H9 (cell line): ENCODE measurements around the gene ITGB8. TPM values are rescaled to one million over a fixed set of nuclear protein-coding genes. Genes with fewer than 3 reads are reported as not detected.

ENCODE experiments used
- DNase-seq: peaks from one replicate; pipeline ENCODE4 v3.0.0-alpha.2; 2017
- H2AFZ ChIP-seq: one replicate; pipeline ENCODE4 v1.6.1; 2013; ENCODE audit warnings: mild to moderate bottlenecking, low read length, control low read depth, moderate library complexity
- H2AK5ac ChIP-seq: 2 replicates; pipeline ENCODE4 v1.6.1; 2013; ENCODE audit warnings: low read length, control low read depth, mixed read lengths; ENCODE audit not compliant: insufficient read length
- H2BK120ac ChIP-seq: one replicate; pipeline ENCODE4 v1.6.1; 2013; ENCODE audit warnings: low read depth, mild to moderate bottlenecking, low read length, control low read depth, inconsistent platforms; ENCODE audit not compliant: poor library complexity, severe bottlenecking
- H2BK12ac ChIP-seq: 2 replicates; pipeline ENCODE4 v1.6.1; 2013; ENCODE audit warnings: low read length, control low read depth, mixed read lengths, low read depth; ENCODE audit not compliant: insufficient read length
- H2BK15ac ChIP-seq: 2 replicates; pipeline ENCODE4 v1.6.1; 2013; ENCODE audit warnings: low read depth, low read length, control low read depth
- H2BK20ac ChIP-seq: one replicate; pipeline ENCODE4 v1.6.1; 2013; ENCODE audit warnings: low read depth, mild to moderate bottlenecking, low read length, control low read depth, inconsistent platforms; ENCODE audit not compliant: poor library complexity, severe bottlenecking
- H2BK5ac ChIP-seq: 2 replicates; pipeline ENCODE4 v1.6.1; 2013; ENCODE audit warnings: low read length, control low read depth, mixed read lengths; ENCODE audit not compliant: insufficient read length
- H3K14ac ChIP-seq: 2 replicates; pipeline ENCODE4 v1.6.1; 2013; ENCODE audit warnings: low read length, control low read depth; ENCODE audit not compliant: insufficient read depth
- H3K18ac ChIP-seq: 2 replicates; pipeline ENCODE4 v1.6.1; 2013; ENCODE audit warnings: low read depth, mild to moderate bottlenecking, mixed read lengths, low read length, control low read depth; ENCODE audit not compliant: insufficient read length
- H3K23ac ChIP-seq: 2 replicates; pipeline ENCODE4 v1.6.1; 2013; ENCODE audit warnings: low read length, control low read depth, mixed read lengths, low read depth; ENCODE audit not compliant: insufficient read length
- H3K23me2 ChIP-seq: 2 replicates; pipeline ENCODE4 v1.6.1; 2013; ENCODE audit warnings: low read depth, mild to moderate bottlenecking, mixed read lengths, low read length, control low read depth; ENCODE audit not compliant: insufficient read length, poor library complexity, severe bottlenecking
- H3K27ac ChIP-seq: 2 replicates; pipeline ENCODE4 v1.5.1; 2013; ENCODE audit warnings: low read length, control low read depth, mixed read lengths, low read depth; ENCODE audit not compliant: insufficient read length
- H3K27me3 ChIP-seq: 2 replicates; pipeline ENCODE4 v1.6.1; 2013; ENCODE audit warnings: low read length, control low read depth, inconsistent platforms; ENCODE audit not compliant: insufficient read depth
- H3K4ac ChIP-seq: 2 replicates; pipeline ENCODE4 v1.6.1; 2013; ENCODE audit warnings: low read depth, mild to moderate bottlenecking, control low read depth, inconsistent platforms, low read length, moderate library complexity
- H3K4me1 ChIP-seq: 2 replicates; pipeline ENCODE4 v1.6.1; 2013; ENCODE audit warnings: low read length, control low read depth, inconsistent platforms; ENCODE audit not compliant: insufficient read depth
- H3K4me2 ChIP-seq: 2 replicates; pipeline ENCODE4 v1.6.1; 2013; ENCODE audit warnings: low read length, control low read depth, mixed read lengths; ENCODE audit not compliant: insufficient read length, insufficient read depth
- H3K56ac ChIP-seq: 2 replicates; pipeline ENCODE4 v1.6.1; 2013; ENCODE audit warnings: low read depth, mild to moderate bottlenecking, mixed read lengths, low read length, control low read depth; ENCODE audit not compliant: insufficient read length
- H3K79me1 ChIP-seq: 2 replicates; pipeline ENCODE4 v1.6.1; 2013; ENCODE audit warnings: low read depth, mild to moderate bottlenecking, moderate library complexity, low read length, control low read depth, inconsistent platforms; ENCODE audit not compliant: insufficient read depth, poor library complexity, severe bottlenecking
- H3K79me2 ChIP-seq: 2 replicates; pipeline ENCODE4 v1.6.1; 2013; ENCODE audit warnings: low read length, control low read depth, inconsistent platforms; ENCODE audit not compliant: insufficient read depth
- H3K9ac ChIP-seq: 2 replicates; pipeline ENCODE4 v1.6.1; 2013; ENCODE audit warnings: low read length, control low read depth, mixed read lengths; ENCODE audit not compliant: insufficient read length; ENCODE audit errors: extremely low read depth
- H3K9me3 ChIP-seq: one replicate; pipeline ENCODE4 v1.6.1; 2013; ENCODE audit warnings: low read depth, low read length, inconsistent platforms; ENCODE audit not compliant: control insufficient read depth
- H3T11ph ChIP-seq: one replicate; pipeline ENCODE4 v1.6.1; 2013; ENCODE audit warnings: mild to moderate bottlenecking, low read length, control low read depth, inconsistent platforms
- H4K20me1 ChIP-seq: one replicate; pipeline ENCODE4 v1.6.1; 2013; ENCODE audit not compliant: control insufficient read depth, insufficient read length, insufficient read depth
- H4K5ac ChIP-seq: 2 replicates; pipeline ENCODE4 v1.6.1; 2013; ENCODE audit warnings: low read depth, mild to moderate bottlenecking, mixed read lengths, low read length, control low read depth; ENCODE audit not compliant: insufficient read length
- H4K8ac ChIP-seq: replicated peaks from 2 replicates; pipeline ENCODE4 v1.6.1; 2013; ENCODE audit warnings: low read length, control low read depth, mixed read lengths, low read depth; ENCODE audit not compliant: insufficient read length
- H4K91ac ChIP-seq: 2 replicates; pipeline ENCODE4 v1.6.1; 2013; ENCODE audit warnings: low read depth, mild to moderate bottlenecking, moderate library complexity, mixed read lengths, low read length, control low read depth; ENCODE audit not compliant: insufficient read length
- H3K27ac Mint-ChIP-seq, 3 experiments: 2 replicates in 2 of 3; 3 replicates in 1 of 3; pipeline ENCODE4 v1.8.0; 2020 to 2021; ENCODE audit warnings: mixed read lengths in 3 of 3, mild to moderate bottlenecking in 1 of 3, moderate library complexity in 1 of 3
- H3K27me3 Mint-ChIP-seq: 2 replicates; pipeline ENCODE4 v1.8.0; 2021; ENCODE audit warnings: low read depth, mild to moderate bottlenecking, moderate library complexity, mixed read lengths
- H3K36me3 Mint-ChIP-seq, 3 experiments: 2 replicates in 2 of 3; 3 replicates in 1 of 3; pipeline ENCODE4 v1.8.0; 2020 to 2021; ENCODE audit warnings: low read depth in 3 of 3, mixed read lengths in 3 of 3; ENCODE audit not compliant: insufficient read depth in 1 of 3
- H3K4me1 Mint-ChIP-seq, 2 experiments: 2 replicates each; pipeline ENCODE4 v1.8.0; 2020; ENCODE audit warnings: mixed read lengths in 2 of 2
- H3K4me3 Mint-ChIP-seq, 2 experiments: 2 replicates in 1 of 2; 3 replicates in 1 of 2; pipeline ENCODE4 v1.8.0; 2020 to 2021; ENCODE audit warnings: mild to moderate bottlenecking in 2 of 2, mixed read lengths in 2 of 2, moderate library complexity in 1 of 2
- H3K9me3 Mint-ChIP-seq, 2 experiments: 2 replicates in 1 of 2; 3 replicates in 1 of 2; pipeline ENCODE4 v1.8.0; 2020; ENCODE audit warnings: mild to moderate bottlenecking in 2 of 2, mixed read lengths in 2 of 2, moderate library complexity in 1 of 2
- CTCF ChIP-seq: fragments of 200-600 bp; sonication (generic); conservative IDR thresholded peaks from 3 replicates; pipeline ENCODE4 v1.8.0; 2021; ENCODE audit warnings: antibody characterized with exemption, mild to moderate bottlenecking
- WGBS: extraction: QIAGEN DNeasy Blood & Tissue Kit; methylation state at CpG from one replicate; pipeline ENCODE4 v1.1.7; 2013; ENCODE audit warnings: missing lambda C conversion rate, low lambda C conversion rate, mixed read lengths; ENCODE audit not compliant: insufficient read length; ENCODE audit errors: extremely low coverage; 5-methylcytosine and 5-hydroxymethylcytosine counted together
- total RNA-seq: library from RNA; stranded (reverse); gene quantifications from 2 replicates; pipeline ENCODE4 v1.2.1, GENCODE V29; 2021

Gene ITGB8
- total RNA-seq, 1 experiment from 2014 or later = 7.6 TPM

GRCh38 chr7:20424500-20424899 is 93.8 kb downstream of the ITGB8 start:
- Histone ChIP-seq H3T11ph (no peak overlapping the region), H2AK5ac (no peak overlapping the region), H2BK120ac (no peak overlapping the region), H3K9ac (no peak overlapping the region), H3K4ac (no peak overlapping the region), H3K56ac (no peak overlapping the region), H2BK20ac (no peak overlapping the region), H2BK12ac (no peak overlapping the region), H2BK15ac (no peak overlapping the region), H4K5ac (no peak overlapping the region), H2AFZ (no peak overlapping the region), H4K20me1 (no peaks in the 10 kb centered on the region), H3K79me2 (no peaks in the 10 kb centered on the region), H3K14ac (no peak overlapping the region), H3K23me2 (no peaks in the 10 kb centered on the region), H3K27ac (no peak overlapping the region), H3K4me2 (no peak overlapping the region), H3K27me3 (no peaks in the 10 kb centered on the region), H3K23ac (no peak overlapping the region), H3K18ac (no peak overlapping the region), H3K79me1 (no peaks in the 10 kb centered on the region), H4K91ac (no peak overlapping the region), H2BK5ac (no peak overlapping the region), H3K4me1 (no peaks in the 10 kb centered on the region), H3K9me3 (no peaks in the 10 kb centered on the region), H4K8ac (no peak overlapping the region)
- Mint-ChIP-seq H3K9me3 (no peaks in the 10 kb centered on the region), H3K4me1 (no peaks in the 10 kb centered on the region), H3K27me3 (no peaks in the 10 kb centered on the region), H3K36me3 (no peaks in the 10 kb centered on the region), H3K27ac (no peak overlapping the region), H3K4me3 (no peak overlapping the region)
- no CpG with 5 or more reads among the region's 6 CpGs for WGBS
- TF ChIP-seq CTCF = no peak
- no peak for DNase-seq
